SK-N-SH (cell line): ENCODE data around the gene RNF40. TPM values are rescaled to one million over a fixed set of nuclear protein-coding genes. Genes with fewer than 3 reads are reported as not detected.

ENCODE experiments used
- CTCF ChIA-PET: fragments of 300-600, 350-600 bp; formaldehyde crosslinking; extraction: SDS; loops from one replicate; lab custom pipeline; 2021; lab: Yijun Ruan, JAX
- POLR2A ChIA-PET: fragments of 350-600 bp; sonication (Branson Sonifier 250); formaldehyde crosslinking; extraction: SDS; loops from one replicate; lab custom pipeline; 2020; ENCODE audit warnings: antibody characterized with exemption, inconsistent platforms; lab: Yijun Ruan, JAX
- DNase-seq: peaks from one replicate; pipeline ENCODE4 v3.0.0; 2012
- H2AFZ ChIP-seq: fragments of 200-600 bp; sonication (generic); 2 replicates; pipeline ENCODE4 v1.8.1; 2016; ENCODE audit warnings: antibody characterized with exemption, mild to moderate bottlenecking, low read depth
- H3F3A ChIP-seq: fragments of 200-600 bp; sonication (generic); replicated peaks from 2 replicates; pipeline ENCODE3; 2016; ENCODE audit warnings: antibody characterized with exemption, mild to moderate bottlenecking; ENCODE audit not compliant: insufficient read depth
- H3K27ac ChIP-seq, 2 experiments: fragments of 200-500 bp in 1 of 2; fragments of 200-600 bp in 1 of 2; sonication (Bioruptor generic) in 1 of 2; sonication (generic), shearing (Covaris generic) in 1 of 2; 2 replicates each; pipeline versions ENCODE4 v1.5.1 to v1.6.1; 2014 to 2016; ENCODE audit warnings: low read depth in 2 of 2, inconsistent platforms in 1 of 2, low read length in 1 of 2, mild to moderate bottlenecking in 1 of 2, mixed read lengths in 1 of 2
- H3K27me3 ChIP-seq: fragments of 200-600 bp; sonication (generic), shearing (Covaris generic); 2 replicates; pipeline ENCODE4 v1.6.1; 2016; ENCODE audit warnings: mixed run types; ENCODE audit not compliant: insufficient read depth
- H3K36me3 ChIP-seq, 2 experiments: fragments of 200-500 bp in 1 of 2; fragments of 200-600 bp in 1 of 2; sonication (Bioruptor generic) in 1 of 2; sonication (generic) in 1 of 2; replicated peaks in 1 of 2; 2 replicates each; pipeline versions ENCODE3 to v1.5.1; 2014 to 2016; ENCODE audit warnings: low read length in 1 of 2, mild to moderate bottlenecking in 1 of 2; ENCODE audit not compliant: insufficient read depth in 2 of 2, control insufficient read depth in 1 of 2
- H3K4me1 ChIP-seq, 2 experiments: fragments of 200-500 bp in 1 of 2; fragments of 200-600 bp in 1 of 2; sonication (Bioruptor generic) in 1 of 2; sonication (generic), shearing (Covaris generic) in 1 of 2; 2 replicates each; pipeline versions ENCODE4 v1.5.1 to v1.6.1; 2014 to 2016; ENCODE audit warnings: low read depth in 1 of 2, low read length in 1 of 2, mixed run types in 1 of 2; ENCODE audit not compliant: insufficient read depth in 2 of 2, control insufficient read depth in 1 of 2
- H3K4me2 ChIP-seq: fragments of 200-600 bp; sonication (generic), shearing (Covaris generic); 2 replicates; pipeline ENCODE4 v1.6.1; 2017; ENCODE audit warnings: mixed run types
- H3K4me3 ChIP-seq, 2 experiments: fragments of 200-500 bp in 1 of 2; fragments of 200-600 bp in 1 of 2; sonication (Bioruptor generic) in 1 of 2; sonication (generic), shearing (Covaris generic) in 1 of 2; 2 replicates each; pipeline versions ENCODE4 v1.5.1 to v1.8.1; 2014 to 2016; ENCODE audit warnings: low read depth in 2 of 2, inconsistent platforms in 1 of 2, low read length in 1 of 2, mild to moderate bottlenecking in 1 of 2, mixed read lengths in 1 of 2, moderate library complexity in 1 of 2
- H3K79me2 ChIP-seq: fragments of 200-600 bp; sonication (generic); 2 replicates; pipeline ENCODE4 v1.8.1; 2017; ENCODE audit warnings: mild to moderate bottlenecking; ENCODE audit not compliant: insufficient read depth
- H3K9ac ChIP-seq: fragments of 200-600 bp; sonication (generic); 2 replicates; pipeline ENCODE4 v1.6.1; 2017; ENCODE audit warnings: mixed run types
- H3K9me2 ChIP-seq: fragments of 200-600 bp; sonication (generic); 2 replicates; pipeline ENCODE4 v1.6.1; 2017; ENCODE audit warnings: mixed run types
- H3K9me3 ChIP-seq: fragments of 200-600 bp; sonication (generic); 2 replicates; pipeline ENCODE4 v1.6.1; 2017; ENCODE audit warnings: mixed run types, mild to moderate bottlenecking, moderate library complexity
- H4K20me1 ChIP-seq: fragments of 200-600 bp; sonication (generic); 2 replicates; pipeline ENCODE4 v1.6.1; 2017; ENCODE audit warnings: mild to moderate bottlenecking, mixed run types; ENCODE audit not compliant: insufficient read depth
- CTCF ChIP-seq: fragments of 200-600 bp; sonication (generic); IDR thresholded peaks from 2 replicates; pipeline ENCODE4 v1.6.1; 2017; ENCODE audit warnings: antibody characterized with exemption, mild to moderate bottlenecking, moderate library complexity
- EZH2phosphoT487 ChIP-seq: fragments of 200-600 bp; sonication (generic); IDR thresholded peaks from 2 replicates; pipeline ENCODE4 v1.6.1; 2017; ENCODE audit warnings: low read depth, mixed run types, mild to moderate bottlenecking, antibody characterized with exemption, moderate library complexity, borderline replicate concordance
- FOXJ3 ChIP-seq: sonication (generic); formaldehyde crosslinking; IDR thresholded peaks from 2 replicates; pipeline ENCODE4 v1.5.1; 2020; ENCODE audit warnings: mild to moderate bottlenecking, missing genetic modification reagents
- GABPA ChIP-seq: IDR thresholded peaks from 2 replicates; pipeline ENCODE4 v1.4.0; 2012; ENCODE audit warnings: low read depth, mild to moderate bottlenecking
- MEF2A ChIP-seq: IDR thresholded peaks from 2 replicates; pipeline ENCODE4 v1.4.0; 2012; ENCODE audit warnings: low read depth, borderline replicate concordance
- MXI1 ChIP-seq: IDR thresholded peaks from 2 replicates; pipeline ENCODE4 v1.6.1; 2012; ENCODE audit warnings: mild to moderate bottlenecking, low read depth, low read length, improper control_type of control experiment
- NFIC ChIP-seq: IDR thresholded peaks from 2 replicates; pipeline ENCODE4 v1.4.0; 2012; ENCODE audit warnings: borderline replicate concordance
- PBX3 ChIP-seq: IDR thresholded peaks from 2 replicates; pipeline ENCODE4; 2012
- POLR2AphosphoS5 ChIP-seq: IDR thresholded peaks from 2 replicates; pipeline ENCODE4 v1.6.1; 2012; ENCODE audit warnings: low read depth, low read length
- RCOR1 ChIP-seq: fragments of 150-350 bp; IDR thresholded peaks from 2 replicates; pipeline ENCODE4 v1.6.1; 2017; ENCODE audit warnings: antibody characterized with exemption, low read length
- REST ChIP-seq: IDR thresholded peaks from 2 replicates; pipeline ENCODE4 v1.6.1; 2012; ENCODE audit warnings: mild to moderate bottlenecking, low read depth, low read length, moderate library complexity
- RFX5 ChIP-seq: IDR thresholded peaks from 2 replicates; pipeline ENCODE4 v1.6.1; 2012; ENCODE audit warnings: mild to moderate bottlenecking, improper control_type of control experiment, low read length
- RXRA ChIP-seq: IDR thresholded peaks from 2 replicates; pipeline ENCODE4 v1.4.0; 2012; ENCODE audit warnings: low read depth, mild to moderate bottlenecking, borderline replicate concordance
- SIN3A ChIP-seq: IDR thresholded peaks from 2 replicates; pipeline ENCODE4 v1.6.1; 2012; ENCODE audit warnings: low read depth, mild to moderate bottlenecking, low read length, moderate library complexity, borderline replicate concordance
- SMC3 ChIP-seq: IDR thresholded peaks from 2 replicates; pipeline ENCODE4 v1.6.1; 2012; ENCODE audit warnings: low read depth, low read length, improper control_type of control experiment
- TAF1 ChIP-seq: IDR thresholded peaks from 2 replicates; pipeline ENCODE4 v1.6.1; 2012; ENCODE audit warnings: low read depth, mild to moderate bottlenecking, low read length, moderate library complexity, borderline replicate concordance
- TEAD4 ChIP-seq: IDR thresholded peaks from 2 replicates; pipeline ENCODE4 v1.4.0; 2012; ENCODE audit warnings: mild to moderate bottlenecking, borderline replicate concordance; ENCODE audit not compliant: insufficient read depth
- USF1 ChIP-seq: IDR thresholded peaks from 2 replicates; pipeline ENCODE4 v1.4.0; 2012; ENCODE audit warnings: low read depth, borderline replicate concordance
- WGBS: methylation state at CpG from one replicate; pipeline ENCODE4 v1.1.6; 2017; ENCODE audit warnings: low lambda C conversion rate; 5-methylcytosine and 5-hydroxymethylcytosine counted together
- polyA plus RNA-seq, 3 experiments: library from polyadenylated mRNA; depleted of rRNA; stranded (reverse); fragments of >200 nt; gene quantifications; 2 replicates each; pipeline ENCODE4 v1.2.3, GENCODE V29; 2012
- TF ChIP-seq, protein P1 (sequence below): IDR thresholded peaks from 2 replicates; pipeline ENCODE4 v1.4.0; 2012; ENCODE audit warnings: low read depth
- TF ChIP-seq, protein P2 (sequence below): fragments of 150-350 bp; IDR thresholded peaks from 2 replicates; pipeline ENCODE4 v1.6.1; 2016; ENCODE audit warnings: mild to moderate bottlenecking, low read depth, low read length

Gene RNF40
- polyA plus RNA-seq, 1 of the 3 experiments (the other 2 are of a cell fraction), result 49.8 TPM

GRCh38 chr16:30780021-30780420, 17.9 kb downstream of the RNF40 start:
- H3K27ac ChIP-seq, result no peak overlapping the region
- POLR2A ChIA-PET, result interaction anchor here (0.6 kb wide), 1 partner anchor 79 kb away, joined by 3 read pairs; no protein-coding TSS in a partner anchor

GRCh38 chr16:30780549-30780948, 18.4 kb downstream of the RNF40 start:
- 96% methylated on average over 3 of the region's 4 CpGs for WGBS
- DNase-seq, result no peak
- Histone ChIP-seq H3K79me2 (peaks cover 34% of the 10 kb centered on the region), H3K9me3 (no peaks in the 10 kb centered on the region), H2AFZ (no peak overlapping the region), H3K9ac (no peak overlapping the region), H3K36me3 (peaks cover 8 to 52% of the 10 kb centered on the region in 2 experiments), H3F3A (peaks cover 25% of the 10 kb centered on the region), H4K20me1 (no peaks in the 10 kb centered on the region), H3K27me3 (no peaks in the 10 kb centered on the region), H3K4me1 (peaks cover 8 to 27% of the 10 kb centered on the region in 2 experiments; a peak in 2 of 4 replicates), H3K9me2 (no peaks in the 10 kb centered on the region), H3K4me3 (no peak overlapping the region), H3K4me2 (no peak overlapping the region), H3K27ac (no peak overlapping the region)
- ChIA-PET POLR2A (interaction anchor here (0.6 kb wide), 1 partner anchor 80 kb away, joined by 3 read pairs; no protein-coding TSS in a partner anchor), CTCF (interaction anchor here (0.5 kb wide), 1 partner anchor 34 kb away, joined by 3 read pairs; no protein-coding TSS in a partner anchor)
- TF ChIP-seq MXI1, result no peak
- no peak for TF ChIP-seq RFX5
- TF ChIP-seq GABPA, result no peak
- TF ChIP-seq CTCF, result no peak
- TF ChIP-seq RCOR1, result no peak
- TF ChIP-seq REST, result no peak
- no peak for TF ChIP-seq FOXJ3 (CRISPR knock-in tag)
- TF ChIP-seq TAF1, result no peak
- TF ChIP-seq EZH2phosphoT487, result no peak
- TF ChIP-seq USF1, result no peak
- TF ChIP-seq PBX3, result no peak

More at GRCh38 chr16:30780021-30780420, 17.9 kb downstream of the RNF40 start:
- no peaks in the 10 kb centered on the region for H3K9me3 ChIP-seq
- peaks cover 29% of the 10 kb centered on the region for H3K79me2 ChIP-seq
- H3K27me3 ChIP-seq, result no peaks in the 10 kb centered on the region
- H3K9me2 ChIP-seq, result no peaks in the 10 kb centered on the region
- no peak overlapping the region for H3K4me3 ChIP-seq
- no peak overlapping the region for H3K9ac ChIP-seq
- CTCF ChIA-PET, result no interaction called here
- H3K36me3 ChIP-seq, result peaks cover 8 to 49% of the 10 kb centered on the region in 2 experiments
- no peak overlapping the region for H3K4me2 ChIP-seq
- WGBS, result 94% methylated on average over 3 of the region's 3 CpGs
- no peak for DNase-seq
- peaks cover 9 to 23% of the 10 kb centered on the region in 2 experiments; a peak in 3 of 4 replicates for H3K4me1 ChIP-seq
- H2AFZ ChIP-seq, result no peak overlapping the region
- peaks cover 26% of the 10 kb centered on the region for H3F3A ChIP-seq
- H4K20me1 ChIP-seq, result no peaks in the 10 kb centered on the region
- TF ChIP-seq RXRA (no peak), MEF2A (no peak), POLR2AphosphoS5 (no peak), SIN3A (no peak), GABPA (no peak), TEAD4 (no peak), MXI1 (no peak), SMC3 (no peak), NFIC (no peak)
- TF ChIP-seq, protein P1, sequence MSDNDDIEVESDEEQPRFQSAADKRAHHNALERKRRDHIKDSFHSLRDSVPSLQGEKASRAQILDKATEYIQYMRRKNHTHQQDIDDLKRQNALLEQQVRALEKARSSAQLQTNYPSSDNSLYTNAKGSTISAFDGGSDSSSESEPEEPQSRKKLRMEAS, result no peak
- TF ChIP-seq, protein P2, sequence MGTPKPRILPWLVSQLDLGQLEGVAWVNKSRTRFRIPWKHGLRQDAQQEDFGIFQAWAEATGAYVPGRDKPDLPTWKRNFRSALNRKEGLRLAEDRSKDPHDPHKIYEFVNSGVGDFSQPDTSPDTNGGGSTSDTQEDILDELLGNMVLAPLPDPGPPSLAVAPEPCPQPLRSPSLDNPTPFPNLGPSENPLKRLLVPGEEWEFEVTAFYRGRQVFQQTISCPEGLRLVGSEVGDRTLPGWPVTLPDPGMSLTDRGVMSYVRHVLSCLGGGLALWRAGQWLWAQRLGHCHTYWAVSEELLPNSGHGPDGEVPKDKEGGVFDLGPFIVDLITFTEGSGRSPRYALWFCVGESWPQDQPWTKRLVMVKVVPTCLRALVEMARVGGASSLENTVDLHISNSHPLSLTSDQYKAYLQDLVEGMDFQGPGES, result no peak
